ENCODE data around the gene CADM4. TPM values are rescaled to one million over a fixed set of nuclear protein-coding genes. Genes with fewer than 3 reads are reported as not detected.
"Not testable (repeated sequence)": the region's sequence is repeated elsewhere in the genome, so short reads cannot be mapped to it uniquely, and the experiment has no call there.

The CADM4 gene
- total RNA-seq, 5 donors from 2014 or later (not counting 1 experiment from before 2014, with no cell fraction given): 0.16 to 0.61 (median 0.45) TPM

GRCh38 chr19:43605875-43606568 is 33.6 kb downstream of the CADM4 start:
- H3K4me3 ChIP-seq (ENCODE audit: control insufficient read depth in 1 of 2, extremely low read depth in 1 of 2, low read length in 1 of 2): no peak overlapping the region
- ATAC-seq (replicated peaks in 1 of 4) (no peak), DNase-seq (no peak)
- peaks cover 17% of the 10 kb centered on the region for H3K36me3 Mint-ChIP-seq
- H3K36me3 ChIP-seq (ENCODE audit: control insufficient read depth in 2 of 2, extremely low read depth in 1 of 2, insufficient read depth in 1 of 2, low read length in 1 of 2): peaks cover 3 to 13% of the 10 kb centered on the region in 2 donors
- no peak overlapping the region for H3K4me3 Mint-ChIP-seq
- no peaks in the 10 kb centered on the region for H3K9me3 ChIP-seq
- no peaks in the 10 kb centered on the region for H3K27me3 ChIP-seq (replicated peaks in 1 of 2; ENCODE audit: control insufficient read depth in 2 of 2, extremely low read depth in 1 of 2, insufficient read depth in 2 of 2, low read length in 1 of 2)
- ChIA-PET CTCF (interaction anchor here in 1 of 2 donors (0.5 kb wide), 1 partner anchor 108 kb away, joined by 8 read pairs; no protein-coding TSS in a partner anchor), POLR2A (interaction anchor here in 1 of 2 donors (0.6 kb wide), 1 partner anchor 38 kb away, joined by 3 read pairs; no protein-coding TSS in a partner anchor)
- peaks cover 10 to 12% (median 10%) of the 10 kb centered on the region in 3 donors for H3K4me1 Mint-ChIP-seq
- no peaks in the 10 kb centered on the region for H3K4me1 ChIP-seq (ENCODE audit: control insufficient read depth in 1 of 2, extremely low read depth in 1 of 2, insufficient read depth in 2 of 2, low read length in 2 of 2)
- no peaks in the 10 kb centered on the region for H3K9me3 Mint-ChIP-seq
- no peaks in the 10 kb centered on the region for H3K27me3 Mint-ChIP-seq
- peak overlapping the region in 1 of 2 donors; percentile 68 for H3K27ac Mint-ChIP-seq
- no peak overlapping the region for H3K27ac ChIP-seq (ENCODE audit: low read length)
- 100% methylated on average over 2 of the region's 7 CpGs for WGBS (ENCODE audit: insufficient coverage)

GRCh38 chr19:43600326-43600725 is 39.3 kb downstream of the CADM4 start:
- Histone ChIP-seq H3K36me3 (ENCODE audit: control insufficient read depth in 2 of 2, extremely low read depth in 1 of 2, insufficient read depth in 1 of 2, low read length in 1 of 2) (peaks cover 0 to 15% of the 10 kb centered on the region in 2 donors), H3K4me1 (ENCODE audit: control insufficient read depth in 1 of 2, extremely low read depth in 1 of 2, insufficient read depth in 2 of 2, low read length in 2 of 2) (peaks cover 9 to 23% of the 10 kb centered on the region in 2 experiments)
- H3K27ac Mint-ChIP-seq; H3K4me3 ChIP-seq (ENCODE audit: control insufficient read depth in 1 of 2, extremely low read depth in 1 of 2, low read length in 1 of 2); H3K9me3 ChIP-seq; H3K27me3 ChIP-seq (replicated peaks in 1 of 2; ENCODE audit: control insufficient read depth in 2 of 2, extremely low read depth in 1 of 2, insufficient read depth in 2 of 2, low read length in 1 of 2); H3K27ac ChIP-seq (ENCODE audit: low read length); POLR2A ChIA-PET; H3K36me3 Mint-ChIP-seq; H3K27me3 Mint-ChIP-seq; DNase-seq; ATAC-seq (replicated peaks in 1 of 4); H3K4me3 Mint-ChIP-seq; H3K9me3 Mint-ChIP-seq: not testable (repeated sequence)
- CTCF ChIA-PET: interaction anchor here (0.6 to 1.0 kb wide), 4 partner anchors 16 to 210 kb away, joined by 3 to 6 read pairs (median 4); no protein-coding TSS in a partner anchor
- peaks cover 28 to 35% (median 32%) of the 10 kb centered on the region in 3 donors for H3K4me1 Mint-ChIP-seq
- WGBS (ENCODE audit: insufficient coverage): 80% methylated on average over 2 of the region's 5 CpGs

- DNase-seq: no peak
- Mint-ChIP-seq H3K4me3 (no peak overlapping the region), H3K4me1 (peaks cover 30 to 38% (median 35%) of the 10 kb centered on the region in 3 donors), H3K9me3 (no peaks in the 10 kb centered on the region), H3K36me3 (peaks cover 3% of the 10 kb centered on the region), H3K27me3 (no peaks in the 10 kb centered on the region), H3K27ac (peak overlapping the region in 1 of 2 donors; percentile 16)
- H3K27ac ChIP-seq (ENCODE audit: low read length): no peak overlapping the region
- H3K36me3 ChIP-seq (ENCODE audit: control insufficient read depth in 2 of 2, extremely low read depth in 1 of 2, insufficient read depth in 1 of 2, low read length in 1 of 2): peaks cover 0 to 15% of the 10 kb centered on the region in 2 donors
- no peaks in the 10 kb centered on the region for H3K27me3 ChIP-seq (replicated peaks in 1 of 2; ENCODE audit: control insufficient read depth in 2 of 2, extremely low read depth in 1 of 2, insufficient read depth in 2 of 2, low read length in 1 of 2)
- 100% methylated on average over 2 of the region's 4 CpGs for WGBS (ENCODE audit: insufficient coverage)
- ChIA-PET CTCF (interaction anchor here (0.6 to 1.0 kb wide), 5 partner anchors 17 to 211 kb away, joined by 3 to 10 read pairs (median 4); no protein-coding TSS in a partner anchor), POLR2A (interaction anchor here in 1 of 2 donors (0.5 kb wide), 1 partner anchor 19 kb away, joined by 3 read pairs; no protein-coding TSS in a partner anchor)
- no peak overlapping the region for H3K4me3 ChIP-seq (ENCODE audit: control insufficient read depth in 1 of 2, extremely low read depth in 1 of 2, low read length in 1 of 2)
- H3K4me1 ChIP-seq (ENCODE audit: control insufficient read depth in 1 of 2, extremely low read depth in 1 of 2, insufficient read depth in 2 of 2, low read length in 2 of 2): peaks cover 9 to 28% of the 10 kb centered on the region in 2 experiments
- no peaks in the 10 kb centered on the region for H3K9me3 ChIP-seq
- ATAC-seq (replicated peaks in 1 of 4): no peak
Measured at GRCh38 chr19:43599635-43600295, 39.9 kb downstream of the CADM4 start.

- no peaks in the 10 kb centered on the region for H3K27me3 ChIP-seq (replicated peaks in 1 of 2; ENCODE audit: control insufficient read depth in 2 of 2, extremely low read depth in 1 of 2, insufficient read depth in 2 of 2, low read length in 1 of 2)
- 97% methylated on average over 18 of the region's 19 CpGs for WGBS (ENCODE audit: insufficient coverage)
- H3K4me1 Mint-ChIP-seq: peaks cover 37 to 41% (median 40%) of the 10 kb centered on the region in 3 donors
- peak overlapping the region in 2 of 3 donors; percentile 6 to 99 for H3K4me3 Mint-ChIP-seq
- ATAC-seq (replicated peaks in 1 of 4): no peak
- peaks cover 0 to 21% of the 10 kb centered on the region in 2 donors for H3K36me3 ChIP-seq (ENCODE audit: control insufficient read depth in 2 of 2, extremely low read depth in 1 of 2, insufficient read depth in 1 of 2, low read length in 1 of 2)
- H3K27ac Mint-ChIP-seq: peak overlapping the region in 1 of 2 donors; percentile 6
- peaks cover 9 to 39% of the 10 kb centered on the region in 2 experiments for H3K4me1 ChIP-seq (ENCODE audit: control insufficient read depth in 1 of 2, extremely low read depth in 1 of 2, insufficient read depth in 2 of 2, low read length in 2 of 2)
- no peaks in the 10 kb centered on the region for H3K9me3 Mint-ChIP-seq
- no peak overlapping the region for H3K4me3 ChIP-seq (ENCODE audit: control insufficient read depth in 1 of 2, extremely low read depth in 1 of 2, low read length in 1 of 2)
- CTCF ChIA-PET: interaction anchor here in 1 of 2 donors (1.3 kb wide), 1 partner anchor 44 kb away, joined by 4 read pairs; no protein-coding TSS in a partner anchor
- POLR2A ChIA-PET: interaction anchor here in 1 of 2 donors (0.6 kb wide), 1 partner anchor 61 kb away, joined by 3 read pairs; no protein-coding TSS in a partner anchor
- H3K27me3 Mint-ChIP-seq: no peaks in the 10 kb centered on the region
- no peak for DNase-seq
- no peak overlapping the region for H3K27ac ChIP-seq (ENCODE audit: low read length)
- no peaks in the 10 kb centered on the region for H3K9me3 ChIP-seq
- peaks cover 5% of the 10 kb centered on the region for H3K36me3 Mint-ChIP-seq
Measured at GRCh38 chr19:43598445-43599240, 41.0 kb downstream of the CADM4 start.

- ATAC-seq (replicated peaks in 1 of 4): no peak
- Mint-ChIP-seq H3K4me1 (peaks cover 41 to 47% (median 46%) of the 10 kb centered on the region in 3 donors), H3K4me3 (peak overlapping the region; percentile 92 to 99 (median 95)), H3K27ac (peak overlapping the region; percentile 99 to 100), H3K27me3 (no peaks in the 10 kb centered on the region), H3K36me3 (peaks cover 10% of the 10 kb centered on the region), H3K9me3 (no peaks in the 10 kb centered on the region)
- no peaks in the 10 kb centered on the region for H3K9me3 ChIP-seq
- WGBS (ENCODE audit: insufficient coverage): 38% methylated on average over 4 of the region's 5 CpGs
- CTCF ChIA-PET: interaction anchor here in 1 of 2 donors (1.3 kb wide), 1 partner anchor 43 kb away, joined by 4 read pairs; no protein-coding TSS in a partner anchor
- H3K27me3 ChIP-seq (replicated peaks in 1 of 2; ENCODE audit: control insufficient read depth in 2 of 2, extremely low read depth in 1 of 2, insufficient read depth in 2 of 2, low read length in 1 of 2): no peaks in the 10 kb centered on the region
- H3K27ac ChIP-seq (ENCODE audit: low read length): peak overlapping the region; percentile 95
- POLR2A ChIA-PET: interaction anchor here in 1 of 2 donors (1.0 kb wide), 1 partner anchor 108 kb away, joined by 4 read pairs; no protein-coding TSS in a partner anchor
- no peak overlapping the region for H3K4me3 ChIP-seq (ENCODE audit: control insufficient read depth in 1 of 2, extremely low read depth in 1 of 2, low read length in 1 of 2)
- peaks cover 9 to 43% of the 10 kb centered on the region in 2 experiments for H3K4me1 ChIP-seq (ENCODE audit: control insufficient read depth in 1 of 2, extremely low read depth in 1 of 2, insufficient read depth in 2 of 2, low read length in 2 of 2)
- H3K36me3 ChIP-seq (ENCODE audit: control insufficient read depth in 2 of 2, extremely low read depth in 1 of 2, insufficient read depth in 1 of 2, low read length in 1 of 2): peaks cover 0 to 29% of the 10 kb centered on the region in 2 donors
- DNase-seq: no peak
Measured at GRCh38 chr19:43597876-43598275, 41.8 kb downstream of the CADM4 start.
